Mesothelial cell of epicardium (in vitro differentiated cells): Measurements from ENCODE around the gene SPATA46. TPM values are rescaled to one million over a fixed set of nuclear protein-coding genes. Genes with fewer than 3 reads are reported as not detected.

Source experiments
- DNase-seq, 2 experiments: peaks; one replicate each; pipeline ENCODE4 v3.0.0; 2021; ENCODE audit warnings: low spot score in 2 of 2; ENCODE audit not compliant: unreplicated experiment in 2 of 2
- H3K27ac Mint-ChIP-seq: 2 replicates; pipeline ENCODE4 v1.8.0; 2021; ENCODE audit warnings: mixed read lengths
- H3K27me3 Mint-ChIP-seq: 2 replicates; pipeline ENCODE4 v1.8.0; 2021; ENCODE audit warnings: low read depth, mixed read lengths
- H3K36me3 Mint-ChIP-seq: 2 replicates; pipeline ENCODE4 v1.8.0; 2021; ENCODE audit warnings: mixed read lengths
- H3K4me1 Mint-ChIP-seq: 2 replicates; pipeline ENCODE4 v1.8.0; 2021; ENCODE audit warnings: mixed read lengths
- H3K4me3 Mint-ChIP-seq: 2 replicates; pipeline ENCODE4 v1.8.0; 2021; ENCODE audit warnings: mild to moderate bottlenecking, moderate library complexity, mixed read lengths
- H3K9me3 Mint-ChIP-seq: 2 replicates; pipeline ENCODE4 v1.8.0; 2021; ENCODE audit warnings: mixed read lengths
- total RNA-seq: library from RNA; stranded (reverse); gene quantifications from 3 replicates; pipeline ENCODE4 v1.2.1, GENCODE V29; 2021
- TF ChIP-seq, protein P1 (sequence below): fragments of 200-600 bp; sonication (generic); IDR thresholded peaks from one replicate; pipeline ENCODE4 v1.5.0; 2021; ENCODE audit warnings: antibody characterized with exemption; ENCODE audit not compliant: unreplicated experiment

SPATA46 gene
- total RNA-seq, 1 donor from 2014 or later, result not detected

DNA sequence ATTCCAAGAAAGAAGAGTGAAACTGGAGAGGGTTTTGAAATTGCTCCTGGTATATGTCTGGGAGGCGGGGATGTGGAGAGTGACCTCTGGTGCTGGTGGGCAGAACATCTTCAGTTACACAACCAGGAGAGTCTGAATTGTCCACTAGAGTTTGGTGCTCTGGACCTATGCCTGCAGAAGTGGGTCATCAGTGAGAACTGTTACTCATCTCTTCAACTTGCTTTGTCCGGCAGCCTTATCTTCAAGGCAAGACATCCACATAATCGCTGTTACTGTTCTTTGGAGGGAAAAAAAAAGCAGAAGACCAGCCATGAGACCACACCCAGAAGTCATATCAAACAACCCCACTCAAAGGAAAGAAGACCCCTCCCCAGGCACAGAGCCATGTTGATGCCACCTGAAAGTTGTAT is 20.4 kb upstream of the SPATA46 start:
- Mint-ChIP-seq H3K9me3 (no peaks in the 10 kb centered on the region), H3K27ac (no peak overlapping the region), H3K36me3 (no peaks in the 10 kb centered on the region), H3K4me3 (no peak overlapping the region), H3K27me3 (peaks cover 37% of the 10 kb centered on the region), H3K4me1 (peaks cover 6% of the 10 kb centered on the region)
- DNase-seq, result no peak
- TF ChIP-seq, protein P1, sequence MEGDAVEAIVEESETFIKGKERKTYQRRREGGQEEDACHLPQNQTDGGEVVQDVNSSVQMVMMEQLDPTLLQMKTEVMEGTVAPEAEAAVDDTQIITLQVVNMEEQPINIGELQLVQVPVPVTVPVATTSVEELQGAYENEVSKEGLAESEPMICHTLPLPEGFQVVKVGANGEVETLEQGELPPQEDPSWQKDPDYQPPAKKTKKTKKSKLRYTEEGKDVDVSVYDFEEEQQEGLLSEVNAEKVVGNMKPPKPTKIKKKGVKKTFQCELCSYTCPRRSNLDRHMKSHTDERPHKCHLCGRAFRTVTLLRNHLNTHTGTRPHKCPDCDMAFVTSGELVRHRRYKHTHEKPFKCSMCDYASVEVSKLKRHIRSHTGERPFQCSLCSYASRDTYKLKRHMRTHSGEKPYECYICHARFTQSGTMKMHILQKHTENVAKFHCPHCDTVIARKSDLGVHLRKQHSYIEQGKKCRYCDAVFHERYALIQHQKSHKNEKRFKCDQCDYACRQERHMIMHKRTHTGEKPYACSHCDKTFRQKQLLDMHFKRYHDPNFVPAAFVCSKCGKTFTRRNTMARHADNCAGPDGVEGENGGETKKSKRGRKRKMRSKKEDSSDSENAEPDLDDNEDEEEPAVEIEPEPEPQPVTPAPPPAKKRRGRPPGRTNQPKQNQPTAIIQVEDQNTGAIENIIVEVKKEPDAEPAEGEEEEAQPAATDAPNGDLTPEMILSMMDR, result no peak

DNA sequence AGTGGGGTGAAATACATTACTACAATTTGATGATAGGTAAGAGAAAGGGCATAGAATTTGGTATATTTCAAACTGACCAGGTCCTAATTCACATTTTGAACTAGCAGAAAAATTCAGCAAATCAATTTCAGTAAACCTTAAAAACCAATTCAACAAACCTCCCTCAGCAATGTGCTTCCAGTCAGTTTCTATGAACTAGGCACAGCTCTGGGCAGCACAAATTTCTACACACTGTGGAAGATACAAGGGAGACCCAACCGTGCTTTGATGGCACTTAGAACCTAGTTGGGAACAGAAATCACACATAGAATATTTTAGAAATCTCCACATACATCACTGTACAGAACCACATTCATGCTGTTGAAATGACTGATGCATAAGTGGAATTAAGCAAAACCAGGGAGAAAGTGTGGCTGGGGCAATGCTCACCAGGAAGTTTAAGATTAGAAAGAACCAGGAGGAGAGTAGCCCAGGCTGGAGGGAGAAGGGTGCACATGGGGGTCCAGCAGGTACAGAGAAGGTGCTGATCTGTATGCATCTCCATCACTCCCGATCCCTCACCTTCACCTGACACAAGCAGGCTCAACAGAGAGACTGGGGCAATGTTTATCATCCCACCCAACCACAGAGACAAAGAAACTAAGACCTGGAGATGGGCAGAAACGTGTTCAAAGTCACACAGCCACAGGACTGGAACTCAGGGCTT is 19.7 kb upstream of the SPATA46 start:
- H3K27me3 Mint-ChIP-seq, result peaks cover 38% of the 10 kb centered on the region
- no peak overlapping the region for H3K27ac Mint-ChIP-seq
- H3K9me3 Mint-ChIP-seq, result no peaks in the 10 kb centered on the region
- H3K4me3 Mint-ChIP-seq, result no peak overlapping the region
- DNase-seq, result no peak
- H3K4me1 Mint-ChIP-seq, result peaks cover 9% of the 10 kb centered on the region
- H3K36me3 Mint-ChIP-seq, result no peaks in the 10 kb centered on the region
- TF ChIP-seq, protein P1, result no peak

DNA sequence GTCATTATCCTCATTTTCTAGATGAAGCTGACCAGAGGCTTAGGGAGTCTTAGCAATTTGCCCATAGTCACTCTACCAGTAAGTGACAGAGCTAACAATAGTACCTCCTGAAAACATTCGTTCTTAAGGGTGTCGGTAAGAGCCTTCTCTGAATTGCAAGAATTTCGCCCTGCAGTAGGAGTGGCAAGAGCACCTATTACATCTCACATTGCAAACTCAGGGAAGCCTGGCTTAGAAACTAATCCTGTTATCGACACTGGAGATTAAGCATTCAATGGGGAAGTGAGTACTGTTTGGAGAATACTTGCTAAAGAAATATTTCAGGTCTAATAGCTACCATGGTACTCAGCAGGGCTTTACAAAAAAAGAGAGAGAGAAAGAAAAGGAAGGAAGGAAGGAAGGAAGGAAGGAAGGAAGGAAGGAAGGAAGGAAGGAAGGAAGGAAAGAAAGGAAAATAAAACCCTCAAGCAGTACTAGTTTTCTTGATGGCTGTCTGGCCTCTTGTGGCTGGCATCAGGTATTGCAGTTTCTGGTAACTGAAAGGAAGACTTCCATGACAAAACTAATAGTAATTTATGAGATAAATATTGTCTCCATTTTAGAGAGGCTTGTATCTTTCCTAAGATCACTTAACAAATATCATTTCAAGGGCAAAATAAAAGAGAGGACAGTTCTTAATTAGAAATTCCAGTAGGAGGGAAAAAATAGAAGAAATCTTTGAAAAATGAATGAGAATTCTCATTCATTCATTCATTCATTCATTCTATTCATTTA is 15.3 kb upstream of the SPATA46 start:
- peaks cover 15% of the 10 kb centered on the region for H3K4me1 Mint-ChIP-seq
- no peaks in the 10 kb centered on the region for H3K9me3 Mint-ChIP-seq
- H3K4me3 Mint-ChIP-seq, result peak overlapping the region; percentile 24
- TF ChIP-seq, protein P1, result peak; percentile 78
- H3K27me3 Mint-ChIP-seq, result peaks cover 24% of the 10 kb centered on the region
- no peaks in the 10 kb centered on the region for H3K36me3 Mint-ChIP-seq
- DNase-seq, result no peak
- no peak overlapping the region for H3K27ac Mint-ChIP-seq

DNA sequence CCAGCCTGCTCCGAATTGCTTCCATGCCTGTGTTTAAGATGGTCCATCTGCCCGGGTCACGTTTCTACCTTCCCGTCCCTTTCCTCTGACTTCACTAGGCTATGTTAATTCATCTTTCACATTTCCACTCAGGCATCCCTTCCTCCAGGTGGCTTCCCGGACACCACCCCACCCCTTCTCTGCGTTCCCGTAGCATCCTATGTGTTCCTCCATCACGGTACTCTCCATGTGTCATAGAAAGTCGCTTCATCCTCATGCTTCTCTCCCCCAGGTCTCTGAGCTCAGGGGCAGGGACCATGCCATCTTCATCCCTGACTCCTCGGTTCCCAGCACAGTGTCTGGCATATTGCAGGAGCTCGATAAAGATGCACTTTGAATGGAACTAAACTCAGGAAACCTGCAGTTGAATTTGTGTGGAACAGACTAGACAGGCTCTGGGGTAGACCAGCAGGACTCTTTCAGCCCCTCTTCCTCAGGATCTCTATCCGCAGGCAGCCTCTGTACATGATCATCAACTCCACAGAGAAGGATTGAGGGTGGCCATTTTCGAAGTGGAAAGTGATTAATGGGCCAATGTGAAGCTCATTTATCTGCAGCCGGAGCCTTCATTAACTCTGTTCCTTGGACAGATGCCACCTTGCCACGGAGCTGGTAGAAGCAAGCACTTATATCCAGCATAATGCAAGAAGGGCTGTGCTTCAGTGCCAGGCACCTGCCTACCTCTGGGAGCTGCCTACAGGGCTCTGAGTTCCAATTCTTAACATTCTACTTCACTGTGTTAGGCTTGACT is 13.9 kb upstream of the SPATA46 start:
- H3K9me3 Mint-ChIP-seq, result no peaks in the 10 kb centered on the region
- no peaks in the 10 kb centered on the region for H3K36me3 Mint-ChIP-seq
- no peak overlapping the region for H3K27ac Mint-ChIP-seq
- H3K4me1 Mint-ChIP-seq, result peaks cover 15% of the 10 kb centered on the region
- H3K27me3 Mint-ChIP-seq, result peaks cover 12% of the 10 kb centered on the region
- no peak for DNase-seq
- H3K4me3 Mint-ChIP-seq, result no peak overlapping the region
- TF ChIP-seq, protein P1, result no peak

DNA sequence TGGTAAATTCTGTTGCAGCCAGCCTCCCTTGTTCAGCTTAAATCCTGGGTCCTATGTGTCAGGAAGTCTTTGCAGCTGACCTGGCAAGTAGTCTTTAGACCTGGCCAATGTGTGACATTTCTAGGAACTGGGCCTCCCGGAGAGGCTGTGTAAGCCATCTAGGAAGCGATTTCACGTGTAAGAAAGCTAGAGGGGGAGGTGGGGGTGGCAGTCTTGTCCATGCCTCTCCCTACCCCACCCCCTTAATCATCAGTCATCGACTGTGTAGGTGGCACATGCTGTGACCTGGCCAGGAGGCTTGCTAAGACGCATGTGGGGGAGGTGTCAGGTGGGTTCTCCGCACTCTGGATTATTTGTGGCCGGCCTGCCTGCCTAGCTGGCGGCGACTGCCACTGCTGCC is 13.3 kb upstream of the SPATA46 start:
- H3K9me3 Mint-ChIP-seq, result no peaks in the 10 kb centered on the region
- H3K4me3 Mint-ChIP-seq, result no peak overlapping the region
- H3K27ac Mint-ChIP-seq, result no peak overlapping the region
- TF ChIP-seq, protein P1, result no peak
- H3K36me3 Mint-ChIP-seq, result no peaks in the 10 kb centered on the region
- H3K27me3 Mint-ChIP-seq, result peaks cover 12% of the 10 kb centered on the region
- H3K4me1 Mint-ChIP-seq, result peaks cover 15% of the 10 kb centered on the region
- no peak for DNase-seq
